ENCODE data around the gene RRP1B. TPM values are rescaled to one million over a fixed set of nuclear protein-coding genes. Genes with fewer than 3 reads are reported as not detected.
"Not testable (repeated sequence)": the region's sequence is repeated elsewhere in the genome, so short reads cannot be mapped to it uniquely, and the experiment has no call there.

Gene RRP1B
- total RNA-seq, 2 experiments from 2014 or later, result 43.3 to 43.7 TPM

DNA sequence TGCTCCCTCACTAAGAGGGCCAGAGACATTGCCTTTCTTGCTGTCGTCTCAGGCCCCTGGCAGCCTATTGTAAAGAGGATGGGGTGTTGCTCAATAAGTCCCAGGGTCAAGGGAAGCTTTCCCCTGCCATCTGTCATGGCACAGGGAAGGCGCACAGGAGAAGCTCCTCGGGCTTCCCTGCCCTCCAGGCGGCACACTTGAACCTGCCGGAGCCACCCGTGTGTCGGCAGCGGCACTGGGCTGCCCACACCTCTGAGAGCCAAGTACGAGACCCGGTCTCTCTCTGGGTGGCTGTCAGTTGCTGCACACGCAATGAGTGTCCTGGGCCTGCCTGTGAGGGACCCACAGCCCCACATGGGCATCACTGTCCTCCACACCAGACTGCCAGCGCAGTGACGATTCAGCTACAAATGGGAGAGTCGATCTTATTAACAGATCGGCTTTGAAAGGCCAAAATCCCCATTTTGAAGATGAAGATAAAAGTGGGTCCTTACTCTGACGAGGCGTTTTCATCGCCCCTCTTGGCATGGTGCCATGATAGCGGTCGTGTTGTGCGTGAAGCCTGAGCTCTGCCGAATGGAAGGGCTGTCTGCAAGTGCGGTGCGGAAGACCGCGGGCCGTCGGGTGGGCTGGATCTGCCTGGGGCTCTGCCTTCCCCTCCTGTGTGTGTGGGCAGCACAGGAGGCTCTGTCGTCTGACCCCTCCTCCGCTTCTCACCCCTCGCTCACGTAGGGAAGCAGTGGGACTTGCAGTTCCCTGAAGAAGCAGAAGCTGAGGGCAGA is 30.4 kb downstream of the RRP1B start:
- Mint-ChIP-seq H3K27me3 (no peaks in the 10 kb centered on the region), H3K9me3 (no peaks in the 10 kb centered on the region), H3K27ac (no peak overlapping the region), H3K36me3 (ENCODE audit: low read depth) (peaks cover 60% of the 10 kb centered on the region), H3K4me3 (no peak overlapping the region), H3K4me1 (peaks cover 7% of the 10 kb centered on the region)
- no peak for DNase-seq
- ChIA-PET CTCF (no interaction called here), POLR2A (no interaction called here)

DNA sequence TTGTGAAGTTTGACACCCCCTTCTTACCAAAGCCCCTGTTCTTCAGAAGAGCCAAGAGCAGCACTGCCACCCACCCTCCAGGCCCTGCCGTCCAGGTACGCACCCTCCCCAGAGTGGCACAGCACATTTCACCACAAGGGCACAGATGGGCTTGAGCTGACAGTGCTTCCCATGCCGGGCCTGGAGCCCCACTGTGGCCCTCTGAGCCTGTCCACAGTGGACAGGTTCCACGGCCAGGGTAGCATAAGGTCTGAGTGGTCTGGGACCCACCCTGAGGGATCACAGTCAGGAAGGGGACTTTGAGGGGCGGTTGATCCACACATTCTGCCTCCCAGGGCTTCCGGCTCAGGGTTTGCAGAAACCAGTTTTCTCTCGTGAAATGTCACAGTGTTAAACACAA is 31.0 kb downstream of the RRP1B start:
- H3K27ac Mint-ChIP-seq, result peak overlapping the region; percentile 47
- H3K4me3 Mint-ChIP-seq, result no peak overlapping the region
- peaks cover under 1% of the 10 kb centered on the region for H3K4me1 Mint-ChIP-seq
- H3K27me3 Mint-ChIP-seq, result no peaks in the 10 kb centered on the region
- DNase-seq, result no peak
- H3K36me3 Mint-ChIP-seq (ENCODE audit: low read depth), result peaks cover 58% of the 10 kb centered on the region
- ChIA-PET POLR2A (no interaction called here), CTCF (no interaction called here)
- H3K9me3 Mint-ChIP-seq, result no peaks in the 10 kb centered on the region

DNA sequence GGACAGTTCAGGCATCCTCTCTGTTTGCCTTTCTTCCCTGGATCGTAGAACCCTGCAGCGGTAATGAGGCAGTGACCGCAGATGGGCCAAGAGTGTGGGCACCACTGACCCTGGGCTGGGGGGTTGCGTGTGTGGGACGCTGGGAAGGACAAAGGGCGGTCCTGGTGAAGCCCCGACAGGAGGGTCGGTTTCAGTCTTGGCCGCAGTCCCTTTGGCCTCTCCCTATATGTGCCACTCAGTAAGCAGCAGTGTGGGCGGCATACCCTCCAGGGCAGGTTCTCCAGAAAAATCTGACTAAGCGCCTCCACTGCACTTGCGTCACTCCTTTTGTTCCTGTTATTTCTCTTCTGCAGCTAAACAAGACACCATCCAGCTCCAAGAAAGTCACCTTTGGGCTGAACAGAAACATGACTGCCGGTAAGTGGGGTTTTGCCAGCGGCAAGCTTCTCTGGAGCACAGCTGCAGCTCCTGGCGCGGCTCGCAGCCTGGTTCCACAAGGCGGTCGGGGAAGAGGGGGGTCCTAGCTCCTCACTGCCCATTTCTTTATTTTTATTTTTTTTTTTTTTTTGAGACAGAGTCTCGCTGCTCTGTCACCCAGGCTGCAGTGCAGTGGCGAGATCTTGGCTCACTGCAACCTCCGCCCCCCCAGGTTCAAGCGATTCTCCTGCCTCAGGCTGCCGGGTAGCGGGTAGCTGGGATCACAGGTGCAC is 31.9 kb downstream of the RRP1B start:
- H3K27me3 Mint-ChIP-seq, result no peaks in the 10 kb centered on the region
- H3K27ac Mint-ChIP-seq, result no peak overlapping the region
- no peak for DNase-seq
- no peak overlapping the region for H3K4me3 Mint-ChIP-seq
- H3K36me3 Mint-ChIP-seq (ENCODE audit: low read depth), result peaks cover 57% of the 10 kb centered on the region
- CTCF ChIA-PET, result no interaction called here
- POLR2A ChIA-PET, result no interaction called here
- H3K4me1 Mint-ChIP-seq, result no peaks in the 10 kb centered on the region
- no peaks in the 10 kb centered on the region for H3K9me3 Mint-ChIP-seq

DNA sequence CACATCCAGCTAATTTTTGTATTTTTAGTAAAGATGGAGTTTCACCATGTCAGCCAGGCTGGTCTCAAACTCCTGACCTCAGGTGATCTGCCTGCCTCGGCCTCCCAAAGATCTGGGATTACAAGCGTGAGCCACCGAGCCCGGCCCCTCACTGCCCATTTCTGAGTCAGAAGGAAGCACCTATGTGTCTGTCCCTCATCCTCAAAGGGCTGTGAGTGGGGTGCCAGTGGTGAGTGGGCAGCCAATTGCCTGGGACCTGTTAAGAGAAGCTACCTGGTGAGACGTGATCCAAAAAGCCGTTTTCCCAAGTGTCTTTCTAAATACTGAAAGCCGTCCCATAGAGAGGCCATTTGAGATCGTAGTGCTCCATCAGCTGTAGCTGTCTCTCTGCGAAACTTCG is 32.4 kb downstream of the RRP1B start:
- no peak overlapping the region for H3K4me3 Mint-ChIP-seq

DNA sequence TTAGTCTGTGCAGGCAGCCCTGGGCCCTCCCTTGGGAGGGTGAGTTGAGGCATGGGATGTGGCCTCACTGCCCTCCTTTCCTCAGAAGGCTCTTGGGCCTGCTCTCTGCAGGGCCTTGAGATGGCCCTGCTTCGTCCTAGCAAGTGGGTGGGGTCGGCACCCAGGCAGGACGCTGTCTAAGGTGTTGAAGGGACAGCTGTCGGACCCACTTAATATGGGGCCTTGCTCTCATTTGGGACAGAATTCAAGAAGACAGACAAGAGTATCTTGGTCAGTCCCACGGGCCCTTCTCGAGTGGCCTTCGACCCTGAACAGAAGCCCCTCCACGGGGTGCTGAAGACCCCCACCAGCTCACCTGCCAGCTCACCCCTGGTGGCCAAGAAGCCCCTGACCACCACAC is 33.6 kb downstream of the RRP1B start:
- no peak overlapping the region for H3K27ac Mint-ChIP-seq
- H3K36me3 Mint-ChIP-seq (ENCODE audit: low read depth), result peaks cover 49% of the 10 kb centered on the region
- ChIA-PET POLR2A (interaction anchor here (3.1 kb wide), 1 partner anchor 8 kb away, joined by 11 read pairs; no protein-coding TSS in a partner anchor), CTCF (no interaction called here)
- no peaks in the 10 kb centered on the region for H3K4me1 Mint-ChIP-seq
- DNase-seq, result no peak
- no peaks in the 10 kb centered on the region for H3K9me3 Mint-ChIP-seq
- H3K27me3 Mint-ChIP-seq, result no peaks in the 10 kb centered on the region
- no peak overlapping the region for H3K4me3 Mint-ChIP-seq

More for the DNA sequence above, 32.4 kb downstream of the RRP1B start:
- CTCF ChIA-PET, result no interaction called here
- Mint-ChIP-seq H3K9me3 (no peaks in the 10 kb centered on the region), H3K4me1 (no peaks in the 10 kb centered on the region), H3K27ac (no peak overlapping the region), H3K27me3 (no peaks in the 10 kb centered on the region), H3K36me3 (ENCODE audit: low read depth) (peaks cover 55% of the 10 kb centered on the region)
- no peak for DNase-seq
- POLR2A ChIA-PET, result no interaction called here

DNA sequence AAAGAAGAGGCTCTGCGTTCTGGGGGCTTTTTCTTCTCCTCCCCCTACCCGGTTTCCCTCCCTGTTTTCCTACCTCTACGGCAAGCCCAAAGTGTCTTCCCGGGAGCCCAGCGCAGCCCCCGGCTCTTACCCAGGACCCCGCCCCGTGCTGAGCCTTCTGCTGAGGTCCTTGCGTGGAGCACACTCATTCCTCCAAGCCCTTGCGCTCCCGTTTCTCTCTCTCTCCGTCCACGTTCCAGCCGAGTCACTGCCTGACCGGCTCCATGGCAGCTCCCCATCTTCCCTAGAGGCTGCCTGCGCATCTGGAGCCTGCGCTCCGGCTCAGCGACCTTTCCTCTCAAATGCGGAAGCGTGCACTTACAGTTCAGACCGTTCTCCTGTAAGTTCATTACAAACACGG is 34.6 kb downstream of the RRP1B start:
- Mint-ChIP-seq H3K4me1 (no peaks in the 10 kb centered on the region), H3K36me3 (ENCODE audit: low read depth) (peaks cover 47% of the 10 kb centered on the region), H3K27me3 (no peaks in the 10 kb centered on the region), H3K9me3 (no peaks in the 10 kb centered on the region), H3K27ac (no peak overlapping the region), H3K4me3 (no peak overlapping the region)
- ChIA-PET CTCF (no interaction called here), POLR2A (interaction anchor here (3.1 kb wide), 1 partner anchor 9 kb away, joined by 11 read pairs; no protein-coding TSS in a partner anchor)
- DNase-seq, result no peak

DNA sequence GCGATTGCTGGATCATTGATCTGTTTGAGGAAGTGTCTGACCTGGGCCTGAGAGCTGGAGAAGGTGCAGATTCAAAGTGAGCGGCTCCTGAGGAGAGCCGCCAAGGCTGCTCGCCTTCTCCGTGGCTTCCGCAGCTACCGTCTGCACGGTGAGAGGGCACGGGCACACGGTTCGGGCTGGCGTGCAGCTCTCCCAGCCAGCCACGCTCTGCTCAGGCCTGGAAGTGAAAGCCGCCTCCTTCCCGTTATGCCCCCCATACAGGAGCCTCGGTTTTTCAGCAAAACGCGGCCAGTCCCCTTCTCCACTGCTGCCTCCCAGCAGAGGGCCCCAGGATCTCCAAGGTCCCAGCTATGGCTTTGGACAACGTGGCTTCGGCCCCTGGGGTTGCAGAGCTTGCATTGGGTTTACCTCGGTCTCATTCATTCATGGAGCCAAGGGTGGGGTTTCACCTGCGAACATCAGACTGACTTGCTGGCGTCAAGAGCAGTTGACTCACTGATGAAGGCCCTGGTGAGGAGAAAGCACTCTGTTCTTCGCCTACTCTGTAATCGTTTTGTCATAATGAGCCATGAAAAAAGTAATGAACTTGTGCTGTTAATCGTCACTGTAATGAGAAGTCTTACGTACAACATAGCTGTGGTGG is 35.2 kb downstream of the RRP1B start:
- Mint-ChIP-seq H3K4me3 (no peak overlapping the region), H3K27ac (no peak overlapping the region), H3K27me3 (no peaks in the 10 kb centered on the region), H3K9me3 (no peaks in the 10 kb centered on the region), H3K36me3 (ENCODE audit: low read depth) (peaks cover 42% of the 10 kb centered on the region), H3K4me1 (no peaks in the 10 kb centered on the region)
- DNase-seq, result no peak
- ChIA-PET CTCF (no interaction called here), POLR2A (interaction anchor here (3.1 kb wide), 1 partner anchor 10 kb away, joined by 11 read pairs; no protein-coding TSS in a partner anchor)

DNA sequence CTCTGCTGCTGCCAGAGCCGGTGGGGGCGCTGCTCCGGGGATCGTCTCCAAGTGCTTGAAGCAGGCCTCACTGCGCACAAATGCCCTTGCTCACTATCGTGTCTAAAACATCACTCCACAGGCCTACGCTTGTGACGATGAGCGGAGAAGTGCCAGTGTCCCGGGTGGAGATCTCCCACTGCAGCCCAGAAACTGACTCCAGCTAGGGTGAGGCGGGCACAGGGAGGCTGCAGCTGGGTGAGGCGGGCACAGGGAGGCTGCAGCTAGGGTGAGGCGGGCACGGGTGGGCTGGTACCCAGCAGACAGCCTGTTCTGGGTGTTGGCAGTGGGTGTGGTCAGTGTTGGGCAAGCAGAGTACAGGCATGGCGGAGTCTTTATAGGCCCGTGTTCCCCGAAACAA is 36.9 kb downstream of the RRP1B start:
- peaks cover 5% of the 10 kb centered on the region for H3K4me1 Mint-ChIP-seq
- H3K4me3 Mint-ChIP-seq, result no peak overlapping the region
- CTCF ChIA-PET, result no interaction called here
- no peaks in the 10 kb centered on the region for H3K27me3 Mint-ChIP-seq
- POLR2A ChIA-PET, result no interaction called here
- no peaks in the 10 kb centered on the region for H3K9me3 Mint-ChIP-seq
- H3K27ac Mint-ChIP-seq, result no peak overlapping the region
- H3K36me3 Mint-ChIP-seq (ENCODE audit: low read depth), result peaks cover 27% of the 10 kb centered on the region
- no peak for DNase-seq

DNA sequence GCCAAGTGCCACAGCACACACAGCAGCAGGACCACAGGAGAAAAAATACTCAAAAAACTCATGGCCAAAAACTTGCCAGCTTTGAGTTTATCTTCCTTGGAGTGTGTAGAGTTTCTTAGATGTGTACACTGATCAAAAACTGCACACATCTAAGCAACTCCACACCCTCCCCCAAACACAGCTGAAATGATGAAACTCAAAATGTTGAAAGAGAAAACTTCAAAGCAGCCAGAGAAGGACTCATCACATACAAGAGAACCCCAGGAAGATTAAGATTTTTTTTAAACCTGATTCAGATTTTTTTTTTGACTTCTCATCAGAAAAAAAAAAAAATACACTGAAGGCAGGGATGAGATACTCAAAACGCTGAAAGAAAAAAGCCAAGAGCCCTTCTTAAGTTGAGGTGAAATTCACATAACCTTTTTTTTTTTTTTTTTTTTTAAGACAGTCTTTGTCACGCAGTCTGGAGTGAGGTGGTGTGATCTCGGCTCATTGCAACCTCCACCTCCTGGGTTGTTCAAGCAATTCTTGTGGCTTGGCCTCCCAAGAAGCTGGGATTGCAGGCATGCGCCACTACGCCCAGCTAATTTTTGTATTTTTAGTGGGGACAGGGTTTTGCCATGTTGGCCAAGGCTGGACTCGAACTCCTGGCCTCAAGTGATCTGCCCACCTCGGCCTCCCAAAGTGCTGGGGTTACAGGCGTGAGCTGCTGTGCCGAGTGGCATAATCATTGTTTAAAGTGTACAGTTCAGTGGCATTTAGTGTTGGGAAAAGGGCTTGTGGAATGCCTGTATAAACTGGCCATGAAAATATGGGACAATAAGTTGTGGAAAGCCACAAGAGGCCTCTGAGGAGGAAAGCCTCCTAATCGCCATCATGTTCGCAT is 38.6 kb downstream of the RRP1B start:
- Mint-ChIP-seq H3K36me3 (ENCODE audit: low read depth) (peaks cover 26% of the 10 kb centered on the region), H3K4me1 (peaks cover 9% of the 10 kb centered on the region), H3K9me3 (no peaks in the 10 kb centered on the region), H3K27ac (no peak overlapping the region), H3K27me3 (no peaks in the 10 kb centered on the region), H3K4me3 (no peak overlapping the region)
- ChIA-PET POLR2A (no interaction called here), CTCF (no interaction called here)
- DNase-seq, result no peak

DNA sequence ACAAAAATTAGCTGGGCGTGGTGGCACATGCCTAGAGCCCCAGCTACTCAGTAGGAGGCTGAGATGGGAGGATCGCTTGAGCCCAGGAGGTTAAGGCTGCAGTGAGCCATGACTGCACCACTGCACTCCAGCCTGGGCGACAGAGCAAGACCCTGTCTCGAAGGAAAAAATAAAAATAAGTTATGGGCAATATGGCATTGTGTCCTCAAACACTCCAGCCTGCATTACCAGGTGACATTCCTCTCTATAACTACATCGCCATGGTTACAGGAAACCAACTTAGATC is 40.1 kb downstream of the RRP1B start:
- H3K4me3 Mint-ChIP-seq, CTCF ChIA-PET, DNase-seq, H3K27ac Mint-ChIP-seq, H3K27me3 Mint-ChIP-seq, POLR2A ChIA-PET, H3K9me3 Mint-ChIP-seq: not testable (repeated sequence)
- peaks cover 14% of the 10 kb centered on the region for H3K4me1 Mint-ChIP-seq
- H3K36me3 Mint-ChIP-seq (ENCODE audit: low read depth), result peaks cover 18% of the 10 kb centered on the region

DNA sequence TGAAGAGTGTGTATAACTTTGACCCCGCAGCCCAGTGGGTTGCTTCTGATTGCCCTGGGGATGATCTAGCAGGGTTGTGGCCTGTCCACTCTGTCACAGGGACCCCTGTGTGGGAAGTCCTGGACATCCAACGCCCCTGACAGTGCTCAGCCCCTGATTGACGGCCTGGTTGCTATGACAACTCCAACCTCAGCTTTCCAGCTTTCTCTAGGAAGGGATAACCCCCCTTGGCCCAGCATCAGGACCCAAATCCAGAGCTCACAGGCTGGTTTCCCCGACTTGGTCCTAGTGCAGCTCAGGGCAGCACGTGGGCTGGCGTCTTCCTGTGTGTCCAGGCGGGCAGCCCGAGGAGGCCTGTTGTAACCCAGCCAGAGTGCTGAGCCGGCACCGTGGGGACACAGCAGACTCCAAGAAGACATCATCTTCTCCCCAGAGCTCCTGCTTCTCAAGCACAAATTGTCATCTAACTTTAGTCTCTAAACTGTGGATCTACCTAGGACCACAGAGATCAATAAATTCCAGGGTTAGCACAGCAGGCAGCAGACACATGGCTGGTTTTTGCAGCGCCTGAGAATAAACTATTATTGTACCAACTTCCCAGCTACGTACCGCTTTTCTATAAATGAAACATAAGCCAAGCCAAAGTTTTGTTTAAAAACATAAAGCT is 40.7 kb downstream of the RRP1B start:
- no peak for DNase-seq
- peaks cover 15% of the 10 kb centered on the region for H3K36me3 Mint-ChIP-seq (ENCODE audit: low read depth)
- H3K9me3 Mint-ChIP-seq, result no peaks in the 10 kb centered on the region
- H3K27me3 Mint-ChIP-seq, result no peaks in the 10 kb centered on the region
- POLR2A ChIA-PET, result no interaction called here
- CTCF ChIA-PET, result interaction anchor here (1.2 kb wide), 1 partner anchor 18 kb away, joined by 3 read pairs; no protein-coding TSS in a partner anchor
- H3K4me1 Mint-ChIP-seq, result peaks cover 14% of the 10 kb centered on the region
- no peak overlapping the region for H3K27ac Mint-ChIP-seq
- no peak overlapping the region for H3K4me3 Mint-ChIP-seq

DNA sequence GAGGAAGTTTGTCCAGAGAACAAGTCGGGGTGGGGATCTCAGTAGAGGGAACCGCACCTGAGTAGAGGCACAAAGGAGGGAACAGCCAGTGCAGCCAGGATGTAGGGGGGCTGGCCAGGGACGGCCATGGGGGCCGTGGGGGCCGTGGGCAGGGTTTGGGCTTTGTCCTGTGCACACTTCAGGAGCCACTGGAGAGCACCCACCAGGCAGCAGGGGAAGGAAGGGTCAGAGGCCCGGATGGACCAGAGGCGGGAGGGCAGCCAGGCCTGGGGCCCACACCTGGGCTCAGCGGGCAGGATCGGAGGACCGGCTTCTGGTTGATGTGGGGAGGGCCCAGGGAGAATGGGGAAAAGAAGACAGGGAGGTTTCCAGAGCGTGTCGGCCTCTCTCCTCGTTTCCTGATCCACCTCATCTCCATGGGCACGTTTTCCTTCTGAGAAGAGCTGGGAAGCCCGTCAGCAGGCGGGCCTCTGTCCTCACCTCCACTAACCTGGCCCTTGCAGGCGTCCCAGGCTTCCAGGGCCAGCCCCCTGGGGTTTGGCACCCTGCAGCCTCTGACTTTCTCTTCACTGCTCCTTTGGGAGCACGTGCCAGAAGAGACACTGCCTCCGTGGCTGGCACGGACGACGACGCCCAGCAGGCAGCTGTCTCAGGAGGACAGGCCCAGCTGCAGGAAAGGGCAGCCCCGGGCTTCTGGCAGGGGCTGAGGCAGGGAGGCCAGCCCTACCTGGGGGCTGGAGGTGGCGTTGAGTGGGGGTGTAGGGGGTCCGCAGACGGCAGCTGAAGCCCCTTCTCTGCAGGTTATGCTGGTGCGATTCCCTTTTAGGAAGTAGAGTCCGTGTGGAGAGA is 42.8 kb downstream of the RRP1B start:
- Mint-ChIP-seq H3K36me3 (ENCODE audit: low read depth) (peaks cover 2% of the 10 kb centered on the region), H3K4me3 (no peak overlapping the region), H3K27ac (no peak overlapping the region), H3K27me3 (no peaks in the 10 kb centered on the region), H3K4me1 (peaks cover 14% of the 10 kb centered on the region), H3K9me3 (no peaks in the 10 kb centered on the region)
- no peak for DNase-seq
- ChIA-PET POLR2A (no interaction called here), CTCF (no interaction called here)

Data from activated CD4-positive, alpha-beta memory T cell treated with anti-CD3 and anti-CD28 coated beads, Interleukin-2, amount 10 ng/mL, durations not matched to agents 7 days and 5 days (primary cell).